ENCODE data around the gene ANKRD63.

DNA sequence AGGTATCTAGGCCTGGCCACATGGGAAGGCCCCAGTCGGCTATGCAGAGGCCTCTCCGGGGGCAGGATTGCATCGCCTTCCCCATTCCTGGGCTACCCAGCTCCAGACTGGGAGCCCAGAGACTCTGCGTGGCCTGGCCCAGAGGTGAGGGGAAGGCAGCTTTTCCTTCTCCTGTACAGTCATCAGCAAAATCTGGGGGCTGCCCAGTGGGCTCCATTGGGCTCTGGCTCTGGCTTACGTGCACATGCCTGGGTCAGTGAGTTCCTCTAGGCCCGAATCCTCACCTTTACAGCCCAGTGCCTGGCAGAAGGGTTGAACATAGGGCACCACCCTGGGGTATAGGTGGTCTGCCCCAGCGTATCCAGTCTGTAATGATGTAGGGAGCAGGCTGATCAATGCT lies 3.9 kb upstream of the ANKRD63 start:
- no peak for TF ChIP-seq POLR2A (IDR thresholded peaks at IDR 0.05)
- TF ChIP-seq CTCF (IDR thresholded peaks at IDR 0.05) = no peak
- TF ChIP-seq POLR2AphosphoS5 (IDR thresholded peaks at IDR 0.05) = no peak
- no peak for TF ChIP-seq EP300 (IDR thresholded peaks at IDR 0.05)
